ENCODE data around the gene NISCH. TPM values are rescaled to one million over a fixed set of nuclear protein-coding genes. Genes with fewer than 3 reads are reported as not detected.

Gene NISCH
- 10 to 100 TPM; 72.9 to 84.1 TPM for total RNA-seq

GRCh38 chr3:52455283-52456168 is at the start of gene NISCH:
TSS of gene NISCH (plus strand) at chr3:52455604. CDS start at chr3:52455642, 38 bp downstream.
- Mint-ChIP-seq H3K4me3 (peak within 1 kb of the TSS; percentile 95), H3K4me1 (peaks cover 41% of the 10 kb centered on the region), H3K36me3 (peaks cover 4% of the 10 kb centered on the region), H3K9me3 (ENCODE audit: low read depth) (no peaks in the 10 kb centered on the region), H3K27ac (peak within 1 kb of the TSS; percentile 94), H3K27me3 (no peaks in the 10 kb centered on the region)
- ATAC-seq (peak; percentile 95), DNase-seq (peak; percentile 94)
- CTCF ChIA-PET: interaction anchor here (1.5 to 3.9 kb wide), 5 partner anchors 9 to 77 kb away, joined by 5 to 33 read pairs (median 13); partner anchors contain the start of gene SEMA3G

GRCh38 chr3:52406231-52406661 is 49.2 kb upstream of the NISCH start:
- Mint-ChIP-seq H3K27ac (no peak overlapping the region), H3K27me3 (no peaks in the 10 kb centered on the region), H3K4me1 (peaks cover 20% of the 10 kb centered on the region), H3K4me3 (no peak overlapping the region), H3K36me3 (peaks cover 37% of the 10 kb centered on the region), H3K9me3 (ENCODE audit: low read depth) (no peaks in the 10 kb centered on the region)
- CTCF ChIA-PET: interaction anchor here (2.1 kb wide), 1 partner anchor 17 kb away, joined by 5 read pairs; no protein-coding TSS in a partner anchor
- ATAC-seq (no peak), DNase-seq (no peak)

GRCh38 chr3:52406791-52407510 is 48.5 kb upstream of the NISCH start:
- Mint-ChIP-seq H3K4me3 (no peak overlapping the region), H3K27me3 (no peaks in the 10 kb centered on the region), H3K36me3 (peaks cover 37% of the 10 kb centered on the region), H3K27ac (no peak overlapping the region), H3K9me3 (ENCODE audit: low read depth) (no peaks in the 10 kb centered on the region), H3K4me1 (peaks cover 27% of the 10 kb centered on the region)
- no peak for DNase-seq
- ATAC-seq: no peak
- CTCF ChIA-PET: no interaction called here

- no peak for DNase-seq
- H3K4me3 Mint-ChIP-seq: peak overlapping the region; percentile 26
- H3K4me1 Mint-ChIP-seq: peaks cover 36% of the 10 kb centered on the region
- H3K9me3 Mint-ChIP-seq (ENCODE audit: low read depth): no peaks in the 10 kb centered on the region
- no peak overlapping the region for H3K27ac Mint-ChIP-seq
- peaks cover 33% of the 10 kb centered on the region for H3K36me3 Mint-ChIP-seq
- CTCF ChIA-PET: no interaction called here
- no peaks in the 10 kb centered on the region for H3K27me3 Mint-ChIP-seq
- ATAC-seq: no peak
Observed at GRCh38 chr3:52407779-52408178, 47.6 kb upstream of the NISCH start.

- H3K4me1 Mint-ChIP-seq: peaks cover 39% of the 10 kb centered on the region
- peaks cover 30% of the 10 kb centered on the region for H3K36me3 Mint-ChIP-seq
- H3K27ac Mint-ChIP-seq: peak overlapping the region; percentile 90
- no peak for DNase-seq
- no peak for ATAC-seq
- H3K4me3 Mint-ChIP-seq: peak overlapping the region; percentile 94
- CTCF ChIA-PET: no interaction called here
- H3K27me3 Mint-ChIP-seq: no peaks in the 10 kb centered on the region
- H3K9me3 Mint-ChIP-seq (ENCODE audit: low read depth): no peaks in the 10 kb centered on the region
Observed at GRCh38 chr3:52408466-52408865, 46.9 kb upstream of the NISCH start.

GRCh38 chr3:52415800-52416199 is 39.6 kb upstream of the NISCH start:
- no peak overlapping the region for H3K4me3 Mint-ChIP-seq
- DNase-seq: no peak
- H3K27me3 Mint-ChIP-seq: no peaks in the 10 kb centered on the region
- peaks cover 22% of the 10 kb centered on the region for H3K4me1 Mint-ChIP-seq
- peaks cover 12% of the 10 kb centered on the region for H3K36me3 Mint-ChIP-seq
- no peak for ATAC-seq
- no peak overlapping the region for H3K27ac Mint-ChIP-seq
- H3K9me3 Mint-ChIP-seq (ENCODE audit: low read depth): no peaks in the 10 kb centered on the region
- CTCF ChIA-PET: interaction anchor here (0.6 to 1.4 kb wide), 6 partner anchors 9 to 574 kb away, joined by 3 to 4 read pairs (median 3); no protein-coding TSS in a partner anchor

GRCh38 chr3:52420388-52420787 is 35.0 kb upstream of the NISCH start:
- Mint-ChIP-seq H3K9me3 (ENCODE audit: low read depth) (no peaks in the 10 kb centered on the region), H3K27me3 (no peaks in the 10 kb centered on the region), H3K36me3 (peaks cover 8% of the 10 kb centered on the region), H3K27ac (no peak overlapping the region), H3K4me3 (no peak overlapping the region), H3K4me1 (peaks cover 1% of the 10 kb centered on the region)
- ATAC-seq: no peak
- CTCF ChIA-PET: interaction anchor here (0.8 to 1.4 kb wide), 4 partner anchors 8 to 151 kb away, joined by 3 to 9 read pairs (median 4); no protein-coding TSS in a partner anchor
- no peak for DNase-seq

GRCh38 chr3:52422669-52423068 is 32.7 kb upstream of the NISCH start:
- Mint-ChIP-seq H3K27me3 (no peaks in the 10 kb centered on the region), H3K4me3 (no peak overlapping the region), H3K4me1 (peaks cover under 1% of the 10 kb centered on the region), H3K27ac (no peak overlapping the region), H3K9me3 (ENCODE audit: low read depth) (no peaks in the 10 kb centered on the region), H3K36me3 (peaks cover 2% of the 10 kb centered on the region)
- ATAC-seq (no peak), DNase-seq (no peak)
- CTCF ChIA-PET: interaction anchor here (1.3 kb wide), 1 partner anchor 24 kb away, joined by 3 read pairs; no protein-coding TSS in a partner anchor

GRCh38 chr3:52423173-52423572 is 32.2 kb upstream of the NISCH start:
- Mint-ChIP-seq H3K27ac (no peak overlapping the region), H3K36me3 (peaks cover 2% of the 10 kb centered on the region), H3K4me3 (no peak overlapping the region)

GRCh38 chr3:52428151-52429005 is 27.0 kb upstream of the NISCH start:
- Mint-ChIP-seq H3K27ac (no peak overlapping the region), H3K4me1 (peaks cover 11% of the 10 kb centered on the region), H3K27me3 (peaks cover 2% of the 10 kb centered on the region), H3K9me3 (ENCODE audit: low read depth) (no peaks in the 10 kb centered on the region), H3K4me3 (no peak overlapping the region), H3K36me3 (no peaks in the 10 kb centered on the region)
- ATAC-seq (peak; percentile 71), DNase-seq (peak; percentile 55)
- CTCF ChIA-PET: interaction anchor here (0.6 to 5.6 kb wide), 10 partner anchors 9 to 330 kb away, joined by 3 to 105 read pairs (median 8); partner anchors contain the start of genes NISCH, SEMA3G and TNNC1

More at GRCh38 chr3:52423173-52423572, 32.2 kb upstream of the NISCH start:
- Mint-ChIP-seq H3K4me1 (no peaks in the 10 kb centered on the region), H3K27me3 (no peaks in the 10 kb centered on the region), H3K9me3 (ENCODE audit: low read depth) (no peaks in the 10 kb centered on the region)
- CTCF ChIA-PET: interaction anchor here (1.3 kb wide), 1 partner anchor 23 kb away, joined by 3 read pairs; no protein-coding TSS in a partner anchor
- DNase-seq: no peak
- no peak for ATAC-seq

- Mint-ChIP-seq H3K36me3 (no peaks in the 10 kb centered on the region), H3K4me1 (peaks cover 11% of the 10 kb centered on the region), H3K27me3 (peaks cover 2% of the 10 kb centered on the region), H3K4me3 (no peak overlapping the region), H3K27ac (no peak overlapping the region), H3K9me3 (ENCODE audit: low read depth) (no peaks in the 10 kb centered on the region)
- DNase-seq: no peak
- no peak for ATAC-seq
- CTCF ChIA-PET: interaction anchor here (1.2 to 5.6 kb wide), 8 partner anchors 10 to 143 kb away, joined by 3 to 105 read pairs (median 12); partner anchors contain the start of genes NISCH, SEMA3G and TNNC1
Observed at GRCh38 chr3:52429031-52429430, 26.4 kb upstream of the NISCH start.

GRCh38 chr3:52429779-52430415 is 25.5 kb upstream of the NISCH start:
- CTCF ChIA-PET: interaction anchor here (1.2 to 5.6 kb wide), 7 partner anchors 11 to 142 kb away, joined by 3 to 105 read pairs (median 14); partner anchors contain the start of genes NISCH, SEMA3G and TNNC1
- Mint-ChIP-seq H3K9me3 (ENCODE audit: low read depth) (no peaks in the 10 kb centered on the region), H3K36me3 (no peaks in the 10 kb centered on the region), H3K4me1 (peaks cover 11% of the 10 kb centered on the region), H3K27ac (no peak overlapping the region), H3K4me3 (no peak overlapping the region), H3K27me3 (peaks cover 2% of the 10 kb centered on the region)
- ATAC-seq (no peak), DNase-seq (no peak)

Data from activated CD8-positive, alpha-beta memory T cell treated with anti-CD3 and anti-CD28 coated beads, Interleukin-2, amount 10 ng/mL, durations not matched to agents 7 days and 5 days (primary cell).